Neural cell (in vitro differentiated cells): ENCODE data around the gene NT5DC4. TPM values are rescaled to one million over a fixed set of nuclear protein-coding genes. Genes with fewer than 3 reads are reported as not detected.
"Not testable (repeated sequence)": the region's sequence is repeated elsewhere in the genome, so short reads cannot be mapped to it uniquely, and the experiment has no call there.

Experiments used
- H2AFZ ChIP-seq: fragments of 200-600, 300-800 bp; sonication (generic), shearing (Covaris generic); 2 replicates; pipeline ENCODE4 v1.6.0; 2014; ENCODE audit warnings: low read depth, mild to moderate bottlenecking, antibody characterized with exemption, low read length, moderate library complexity
- H3F3A ChIP-seq: fragments of 200-600 bp; shearing (Covaris generic); 2 replicates; pipeline ENCODE4 v1.6.1; 2016; ENCODE audit warnings: mild to moderate bottlenecking, moderate library complexity, mixed read lengths, antibody characterized with exemption, low read length; ENCODE audit not compliant: insufficient read depth, poor library complexity, severe bottlenecking
- H3K27ac ChIP-seq: fragments of 200-600, 300-800 bp; sonication (generic), shearing (Covaris generic); 2 replicates; pipeline ENCODE4 v1.5.1; 2014; ENCODE audit warnings: mild to moderate bottlenecking, low read length, moderate library complexity
- H3K27me3 ChIP-seq: fragments of 300-800, 200-600 bp; sonication (generic), shearing (Covaris generic); 2 replicates; pipeline ENCODE4 v1.6.0; 2014; ENCODE audit warnings: mild to moderate bottlenecking, low read depth, low read length, moderate library complexity; ENCODE audit not compliant: insufficient read depth
- H3K36me3 ChIP-seq: fragments of 300-800, 200-600 bp; sonication (generic), shearing (Covaris generic); 2 replicates; pipeline ENCODE4 v1.5.1; 2014; ENCODE audit warnings: mild to moderate bottlenecking, antibody characterized with exemption, low read length, moderate library complexity; ENCODE audit not compliant: insufficient read depth
- H3K4me2 ChIP-seq: fragments of 300-800, 200-600 bp; sonication (generic), shearing (Covaris generic); 2 replicates; pipeline ENCODE4 v1.6.0; 2014; ENCODE audit warnings: mild to moderate bottlenecking, low read length
- H3K4me3 ChIP-seq: fragments of 300-800, 200-600 bp; sonication (generic), shearing (Covaris generic); 2 replicates; pipeline ENCODE4 v1.5.1; 2014; ENCODE audit warnings: mild to moderate bottlenecking, low read length, moderate library complexity
- H3K79me2 ChIP-seq: fragments of 200-600 bp; shearing (Covaris generic); replicated peaks from 2 replicates; pipeline ENCODE4 v1.6.0; 2014; ENCODE audit warnings: mild to moderate bottlenecking, low read length, moderate library complexity; ENCODE audit not compliant: insufficient read depth
- H3K9ac ChIP-seq: fragments of 300-800, 200-600 bp; sonication (generic), shearing (Covaris generic); 2 replicates; pipeline ENCODE4 v1.6.1; 2016; ENCODE audit warnings: mild to moderate bottlenecking, low read length, mixed read lengths
- H3K9me2 ChIP-seq: fragments of 200-600 bp; shearing (Covaris generic); 2 replicates; pipeline ENCODE4 v1.6.1; 2016; ENCODE audit warnings: mild to moderate bottlenecking, low read length, mixed read lengths; ENCODE audit not compliant: insufficient read depth
- H3K9me3 ChIP-seq: fragments of 200-600, 300-800 bp; sonication (generic), shearing (Covaris generic); 2 replicates; pipeline ENCODE4 v1.6.1; 2016; ENCODE audit warnings: mild to moderate bottlenecking, mixed run types, low read length, moderate library complexity, mixed read lengths
- H4K20me1 ChIP-seq: fragments of 200-600 bp; shearing (Covaris generic); 2 replicates; pipeline ENCODE4 v1.6.1; 2016; ENCODE audit warnings: mild to moderate bottlenecking, mixed run types; ENCODE audit not compliant: insufficient read depth
- EP300 ChIP-seq: fragments of 450-650 bp; conservative IDR thresholded peaks from 2 replicates; pipeline ENCODE4 v1.6.1; 2014; ENCODE audit warnings: antibody characterized with exemption, mild to moderate bottlenecking, moderate library complexity; ENCODE audit not compliant: poor library complexity, severe bottlenecking
- MXI1 ChIP-seq: fragments of 450-650 bp; conservative IDR thresholded peaks from 2 replicates; pipeline ENCODE4 v1.6.1; 2014; ENCODE audit warnings: antibody characterized with exemption, mild to moderate bottlenecking; ENCODE audit not compliant: poor library complexity, severe bottlenecking
- POLR2AphosphoS5 ChIP-seq: IDR thresholded peaks from 2 replicates; pipeline ENCODE4 v1.6.1; 2012
- SMC3 ChIP-seq: fragments of 450-650 bp; conservative IDR thresholded peaks from 2 replicates; pipeline ENCODE4 v1.6.1; 2014; ENCODE audit warnings: antibody characterized with exemption, mild to moderate bottlenecking, moderate library complexity; ENCODE audit not compliant: poor library complexity
- polyA plus RNA-seq: library from polyadenylated mRNA; depleted of rRNA; stranded (reverse); fragments of >200 nt; gene quantifications from 2 replicates; pipeline ENCODE4 v1.2.3, GENCODE V29; 2014
- TF ChIP-seq, protein P1 (sequence below): IDR thresholded peaks from 2 replicates; pipeline ENCODE4 v1.6.1; 2012; ENCODE audit warnings: borderline replicate concordance

The NT5DC4 gene
- polyA plus RNA-seq, 1 donor from 2014 or later: not detected

DNA sequence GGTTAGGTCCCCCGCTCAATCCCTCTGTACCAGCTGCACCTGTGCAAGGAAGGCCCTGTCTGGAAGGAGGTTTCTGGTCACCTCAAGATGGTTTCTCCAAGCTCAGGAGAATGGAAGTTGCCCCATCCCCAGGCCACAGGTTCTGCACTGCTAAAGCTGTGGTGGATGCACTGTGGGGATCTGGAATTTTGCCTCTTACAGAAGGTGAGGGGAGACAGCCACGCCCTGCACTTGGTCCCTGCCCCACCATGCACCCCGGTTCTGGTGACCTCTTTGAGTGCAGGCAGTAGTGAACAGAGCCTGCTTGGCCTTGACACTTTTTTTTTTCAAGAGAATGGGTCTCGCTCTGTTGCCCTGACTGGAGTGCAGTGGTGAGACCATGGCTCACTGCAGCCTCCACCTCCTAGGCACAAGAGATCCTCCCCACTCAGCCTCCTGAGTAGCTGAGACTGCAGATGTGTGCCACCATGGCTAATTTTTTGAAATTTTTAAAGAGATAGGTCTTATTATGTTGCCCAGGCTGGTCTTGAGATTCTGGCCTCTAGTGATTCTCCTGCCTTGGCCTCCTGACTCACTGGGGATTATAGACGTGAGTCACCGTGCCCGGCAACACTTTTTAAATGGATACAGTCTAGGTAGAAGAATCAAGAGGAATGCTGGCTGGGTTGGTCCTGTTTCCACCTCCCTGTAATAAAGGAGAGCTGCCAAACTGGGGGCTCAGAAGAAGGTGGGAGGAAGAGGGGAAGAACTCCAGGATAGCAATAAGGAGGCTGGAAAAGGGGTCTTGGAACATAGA is 5.8 kb upstream of the NT5DC4 start:
- no peaks in the 10 kb centered on the region for H3K27me3 ChIP-seq
- no peak overlapping the region for H3K27ac ChIP-seq
- H3K4me2 ChIP-seq: no peak overlapping the region
- no peak overlapping the region for H3K9ac ChIP-seq
- no peak overlapping the region for H3K4me3 ChIP-seq
- H3K36me3 ChIP-seq: no peaks in the 10 kb centered on the region
- no peaks in the 10 kb centered on the region for H3F3A ChIP-seq
- no peak overlapping the region for H2AFZ ChIP-seq
- TF ChIP-seq, protein P1, sequence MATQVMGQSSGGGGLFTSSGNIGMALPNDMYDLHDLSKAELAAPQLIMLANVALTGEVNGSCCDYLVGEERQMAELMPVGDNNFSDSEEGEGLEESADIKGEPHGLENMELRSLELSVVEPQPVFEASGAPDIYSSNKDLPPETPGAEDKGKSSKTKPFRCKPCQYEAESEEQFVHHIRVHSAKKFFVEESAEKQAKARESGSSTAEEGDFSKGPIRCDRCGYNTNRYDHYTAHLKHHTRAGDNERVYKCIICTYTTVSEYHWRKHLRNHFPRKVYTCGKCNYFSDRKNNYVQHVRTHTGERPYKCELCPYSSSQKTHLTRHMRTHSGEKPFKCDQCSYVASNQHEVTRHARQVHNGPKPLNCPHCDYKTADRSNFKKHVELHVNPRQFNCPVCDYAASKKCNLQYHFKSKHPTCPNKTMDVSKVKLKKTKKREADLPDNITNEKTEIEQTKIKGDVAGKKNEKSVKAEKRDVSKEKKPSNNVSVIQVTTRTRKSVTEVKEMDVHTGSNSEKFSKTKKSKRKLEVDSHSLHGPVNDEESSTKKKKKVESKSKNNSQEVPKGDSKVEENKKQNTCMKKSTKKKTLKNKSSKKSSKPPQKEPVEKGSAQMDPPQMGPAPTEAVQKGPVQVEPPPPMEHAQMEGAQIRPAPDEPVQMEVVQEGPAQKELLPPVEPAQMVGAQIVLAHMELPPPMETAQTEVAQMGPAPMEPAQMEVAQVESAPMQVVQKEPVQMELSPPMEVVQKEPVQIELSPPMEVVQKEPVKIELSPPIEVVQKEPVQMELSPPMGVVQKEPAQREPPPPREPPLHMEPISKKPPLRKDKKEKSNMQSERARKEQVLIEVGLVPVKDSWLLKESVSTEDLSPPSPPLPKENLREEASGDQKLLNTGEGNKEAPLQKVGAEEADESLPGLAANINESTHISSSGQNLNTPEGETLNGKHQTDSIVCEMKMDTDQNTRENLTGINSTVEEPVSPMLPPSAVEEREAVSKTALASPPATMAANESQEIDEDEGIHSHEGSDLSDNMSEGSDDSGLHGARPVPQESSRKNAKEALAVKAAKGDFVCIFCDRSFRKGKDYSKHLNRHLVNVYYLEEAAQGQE: no peak
- no peak for TF ChIP-seq SMC3
- TF ChIP-seq POLR2AphosphoS5: no peak
- no peak for TF ChIP-seq MXI1
- no peak for TF ChIP-seq EP300
- no peaks in the 10 kb centered on the region for H4K20me1 ChIP-seq
- no peaks in the 10 kb centered on the region for H3K79me2 ChIP-seq
- no peaks in the 10 kb centered on the region for H3K9me3 ChIP-seq
- no peaks in the 10 kb centered on the region for H3K9me2 ChIP-seq

DNA sequence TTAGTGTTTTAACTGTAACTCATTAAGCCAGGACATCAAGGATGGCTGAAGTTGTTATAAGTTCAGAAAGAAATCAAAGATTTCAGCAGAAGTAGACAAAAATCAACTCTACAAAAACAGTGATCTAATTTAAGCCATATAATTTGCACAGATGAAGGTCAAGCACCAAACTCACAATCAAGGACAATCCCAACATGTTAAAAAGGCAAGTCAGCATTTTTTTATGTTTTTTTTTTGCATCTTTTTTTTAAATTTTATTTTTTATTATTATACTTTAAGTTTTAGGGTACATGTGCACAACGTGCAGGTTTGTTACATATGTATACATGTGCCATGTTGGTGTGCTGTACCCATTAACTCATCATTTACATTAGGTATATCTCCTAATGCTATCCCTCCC is 4.7 kb upstream of the NT5DC4 start:
- H3K4me3 ChIP-seq, H2AFZ ChIP-seq, H3K36me3 ChIP-seq, H3K79me2 ChIP-seq, H3K9me3 ChIP-seq, H3K4me2 ChIP-seq, H3K9me2 ChIP-seq, H4K20me1 ChIP-seq, H3K9ac ChIP-seq, H3K27me3 ChIP-seq, H3K27ac ChIP-seq, H3F3A ChIP-seq: not testable (repeated sequence)

DNA sequence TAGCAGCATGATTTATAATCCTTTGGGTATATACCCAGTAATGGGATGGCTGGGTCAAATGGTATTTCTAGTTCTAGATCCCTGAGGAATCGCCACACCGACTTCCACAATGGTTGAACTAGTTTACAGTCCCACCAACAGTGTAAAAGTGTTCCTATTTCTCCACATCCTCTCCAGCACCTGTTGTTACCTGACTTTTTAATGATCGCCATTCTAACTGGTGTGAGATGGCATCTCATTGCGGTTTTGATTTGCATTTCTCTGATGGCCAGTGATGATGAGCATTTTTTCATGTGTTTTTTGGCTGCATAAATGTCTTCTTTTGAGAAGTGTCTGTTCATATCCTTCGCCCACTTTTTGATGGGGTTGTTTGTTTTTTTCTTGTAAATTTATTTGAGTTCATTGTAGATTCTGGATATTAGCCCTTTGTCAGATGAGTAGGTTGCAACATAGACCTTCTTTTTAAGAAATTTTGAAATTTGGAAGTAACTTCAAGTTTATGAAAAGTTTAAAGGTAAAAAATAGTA is 3.9 kb upstream of the NT5DC4 start:
- H3K27ac ChIP-seq, H3K36me3 ChIP-seq, H3K9me2 ChIP-seq, H4K20me1 ChIP-seq, H3F3A ChIP-seq, H3K9me3 ChIP-seq, H3K4me2 ChIP-seq, H2AFZ ChIP-seq, H3K27me3 ChIP-seq, H3K4me3 ChIP-seq, H3K79me2 ChIP-seq, H3K9ac ChIP-seq: not testable (repeated sequence)
